ENCODE data around the gene TRMT61B. TPM values are rescaled to one million over a fixed set of nuclear protein-coding genes. Genes with fewer than 3 reads are reported as not detected.

The TRMT61B gene
- total and polyA plus RNA-seq, 2 experiments from 2014 or later = 9.3 to 18.7 TPM

DNA sequence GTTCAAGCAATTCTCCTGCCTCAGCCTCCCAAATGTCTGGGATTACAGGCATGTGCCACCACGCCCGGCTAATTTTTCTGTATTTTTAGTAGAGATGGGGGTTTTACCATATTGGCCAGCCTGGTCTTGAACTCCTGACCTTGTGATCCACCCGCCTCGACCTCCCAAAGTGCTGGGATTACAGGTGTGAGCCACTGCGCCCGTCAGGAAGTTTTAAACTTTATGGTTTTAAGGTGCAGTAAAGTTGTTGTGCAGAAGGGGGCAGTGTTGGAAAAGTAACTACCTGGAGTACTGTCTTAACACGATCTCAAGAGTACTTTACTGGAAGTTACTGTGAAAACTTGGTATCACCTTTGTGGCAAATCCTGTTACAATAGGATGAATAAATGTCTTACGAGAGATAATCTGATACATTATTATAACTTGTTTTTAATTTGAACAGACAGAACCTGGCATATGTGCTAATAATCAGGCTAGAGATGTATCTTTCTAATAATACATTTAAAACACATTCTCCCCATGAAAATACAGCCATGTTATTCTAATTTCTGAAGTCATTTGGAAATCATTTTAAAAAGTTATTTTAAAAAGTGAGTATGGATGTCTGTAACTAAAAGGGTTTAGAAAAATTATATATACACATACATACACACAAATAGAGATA, 48.7 kb downstream of the TRMT61B start:
- H3K27me3 ChIP-seq = no peaks in the 10 kb centered on the region
- TF ChIP-seq, protein P1, sequence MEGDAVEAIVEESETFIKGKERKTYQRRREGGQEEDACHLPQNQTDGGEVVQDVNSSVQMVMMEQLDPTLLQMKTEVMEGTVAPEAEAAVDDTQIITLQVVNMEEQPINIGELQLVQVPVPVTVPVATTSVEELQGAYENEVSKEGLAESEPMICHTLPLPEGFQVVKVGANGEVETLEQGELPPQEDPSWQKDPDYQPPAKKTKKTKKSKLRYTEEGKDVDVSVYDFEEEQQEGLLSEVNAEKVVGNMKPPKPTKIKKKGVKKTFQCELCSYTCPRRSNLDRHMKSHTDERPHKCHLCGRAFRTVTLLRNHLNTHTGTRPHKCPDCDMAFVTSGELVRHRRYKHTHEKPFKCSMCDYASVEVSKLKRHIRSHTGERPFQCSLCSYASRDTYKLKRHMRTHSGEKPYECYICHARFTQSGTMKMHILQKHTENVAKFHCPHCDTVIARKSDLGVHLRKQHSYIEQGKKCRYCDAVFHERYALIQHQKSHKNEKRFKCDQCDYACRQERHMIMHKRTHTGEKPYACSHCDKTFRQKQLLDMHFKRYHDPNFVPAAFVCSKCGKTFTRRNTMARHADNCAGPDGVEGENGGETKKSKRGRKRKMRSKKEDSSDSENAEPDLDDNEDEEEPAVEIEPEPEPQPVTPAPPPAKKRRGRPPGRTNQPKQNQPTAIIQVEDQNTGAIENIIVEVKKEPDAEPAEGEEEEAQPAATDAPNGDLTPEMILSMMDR (IDR thresholded peaks at IDR 0.05; ENCODE audit: low read depth, low read length) = peak; percentile 49
- H3K27ac ChIP-seq = no peak overlapping the region
- H3K4me3 ChIP-seq = no peak overlapping the region
- H3K36me3 ChIP-seq = no peaks in the 10 kb centered on the region
- DNase-seq (ENCODE audit: low read depth in 1 of 2, low spot score in 1 of 2) = peak; percentile 56 to 73
- H3K9me3 ChIP-seq (ENCODE audit: low read depth) = no peaks in the 10 kb centered on the region
- no peaks in the 10 kb centered on the region for H3K4me1 ChIP-seq (ENCODE audit: low read depth)

DNA sequence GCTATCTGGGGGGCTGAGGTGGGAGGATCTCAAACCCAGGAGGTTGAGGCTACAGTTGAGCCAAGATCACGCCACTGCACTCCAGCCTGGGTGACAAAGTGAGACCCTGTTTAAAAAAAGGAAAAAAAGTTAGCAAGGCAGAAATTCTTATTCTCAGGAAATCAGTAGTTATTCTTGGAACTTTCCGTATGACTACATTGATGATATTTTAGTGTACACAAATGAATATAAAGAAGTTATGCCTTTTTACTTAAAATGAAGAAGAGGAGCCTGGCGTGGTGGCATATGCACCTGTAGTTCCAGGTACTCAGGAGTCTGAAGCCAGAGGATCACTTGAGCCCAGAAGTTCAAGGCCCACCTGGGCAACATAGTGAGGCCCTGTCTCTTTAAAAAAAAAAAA, 52.1 kb downstream of the TRMT61B start:
- no peaks in the 10 kb centered on the region for H3K27me3 ChIP-seq

DNA sequence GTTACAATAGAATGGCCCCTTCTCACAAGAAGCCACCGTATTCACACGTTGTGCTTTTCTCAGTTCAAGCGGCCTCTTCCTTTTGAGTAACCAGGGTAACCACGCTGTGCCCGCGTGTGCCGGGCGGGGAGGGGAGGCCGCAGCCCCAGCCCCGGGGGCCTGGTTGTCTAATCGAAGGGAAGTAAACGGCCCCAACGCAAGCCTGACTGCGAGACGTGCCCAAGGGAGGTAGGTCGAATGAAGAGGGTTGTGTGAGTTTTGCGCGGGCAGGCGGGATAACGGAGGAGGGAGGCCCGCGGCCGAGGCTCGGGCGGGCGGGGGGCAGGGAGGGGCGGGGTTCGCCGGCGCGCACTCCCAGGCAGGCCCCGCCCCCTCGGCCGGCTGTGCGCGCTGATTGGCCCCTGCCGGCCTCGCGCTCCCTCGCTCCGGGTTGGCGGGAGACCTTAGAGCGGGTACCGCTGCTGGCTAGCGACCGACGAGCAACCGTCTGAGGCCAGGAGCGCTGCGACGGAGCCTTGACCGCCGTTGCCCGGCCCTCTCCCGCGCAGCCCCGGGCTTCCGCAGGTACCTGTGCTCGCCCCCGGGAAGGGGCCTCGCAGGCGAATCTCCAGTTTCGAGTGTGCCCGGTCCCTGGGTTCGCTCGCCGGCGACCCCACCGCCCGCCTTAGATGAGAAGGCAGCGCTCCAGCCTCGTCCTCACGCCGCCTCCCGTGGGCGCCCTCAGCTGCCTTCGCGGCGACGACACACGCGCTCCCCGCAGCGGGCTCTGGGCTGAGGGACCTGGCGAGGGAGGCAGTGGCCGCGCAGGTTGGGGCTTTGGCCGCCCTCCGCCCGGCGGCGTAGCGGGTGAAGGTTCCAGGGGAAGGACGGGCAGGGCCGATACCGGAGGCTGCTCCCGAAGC, 59.5 kb downstream of the TRMT61B start, which contains the start of gene SPDYA:
Gene SPDYA, plus strand, starts transcription at position 451 of the 902 bp plus-strand sequence. CDS start 5,181 bp downstream, outside the sequence.
- TF ChIP-seq, protein P1 (IDR thresholded peaks at IDR 0.05; ENCODE audit: low read depth, low read length) = no peak
- H3K4me1 ChIP-seq (ENCODE audit: low read depth) = no peaks in the 10 kb centered on the region
- peaks cover 10% of the 10 kb centered on the region for H3K27me3 ChIP-seq
- no peaks in the 10 kb centered on the region for H3K9me3 ChIP-seq (ENCODE audit: low read depth)
- H3K36me3 ChIP-seq = peaks cover 3% of the 10 kb centered on the region
- H3K27ac ChIP-seq = no peak within 1 kb of the TSS
- H3K4me3 ChIP-seq = peak within 1 kb of the TSS; percentile 33
- DNase-seq (ENCODE audit: low read depth in 1 of 2, low spot score in 1 of 2) = peak; percentile 69 to 81

More for the DNA sequence above, 52.1 kb downstream of the TRMT61B start:
- no peaks in the 10 kb centered on the region for H3K36me3 ChIP-seq
- H3K4me1 ChIP-seq (ENCODE audit: low read depth) = no peaks in the 10 kb centered on the region
- H3K4me3 ChIP-seq = no peak overlapping the region
- no peak for DNase-seq (ENCODE audit: low read depth in 1 of 2, low spot score in 1 of 2)
- no peak overlapping the region for H3K27ac ChIP-seq
- TF ChIP-seq, protein P1 (IDR thresholded peaks at IDR 0.05; ENCODE audit: low read depth, low read length) = no peak
- H3K9me3 ChIP-seq (ENCODE audit: low read depth) = no peaks in the 10 kb centered on the region

DNA sequence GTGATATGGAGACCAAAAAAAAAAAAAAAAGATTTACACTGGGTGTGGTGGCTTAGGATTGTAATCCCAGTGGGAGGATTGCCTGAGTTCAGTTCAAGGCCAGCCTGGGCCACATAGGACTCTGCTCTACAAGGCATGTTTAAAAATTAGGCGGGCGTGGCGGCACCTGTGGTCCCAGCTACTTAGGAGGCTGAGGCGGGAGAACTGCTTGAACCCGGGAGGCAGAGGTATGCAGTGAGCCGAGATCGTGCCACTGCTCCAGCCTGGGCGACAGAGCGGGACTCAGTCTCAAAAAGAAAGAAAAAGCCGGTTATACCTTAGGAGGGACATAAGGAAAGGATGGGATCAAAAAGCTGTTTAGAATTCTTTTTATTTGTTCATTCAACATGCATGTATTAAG, 60.2 kb downstream of the TRMT61B start:
- H3K4me1 ChIP-seq (ENCODE audit: low read depth) = no peaks in the 10 kb centered on the region
- DNase-seq (ENCODE audit: low read depth in 1 of 2, low spot score in 1 of 2) = no peak
- H3K27me3 ChIP-seq = peaks cover 10% of the 10 kb centered on the region
- H3K9me3 ChIP-seq (ENCODE audit: low read depth) = no peaks in the 10 kb centered on the region
- peak overlapping the region; percentile 33 for H3K4me3 ChIP-seq
- H3K36me3 ChIP-seq = peaks cover 3% of the 10 kb centered on the region
- TF ChIP-seq, protein P1 (IDR thresholded peaks at IDR 0.05; ENCODE audit: low read depth, low read length) = no peak
- H3K27ac ChIP-seq = no peak overlapping the region

DNA sequence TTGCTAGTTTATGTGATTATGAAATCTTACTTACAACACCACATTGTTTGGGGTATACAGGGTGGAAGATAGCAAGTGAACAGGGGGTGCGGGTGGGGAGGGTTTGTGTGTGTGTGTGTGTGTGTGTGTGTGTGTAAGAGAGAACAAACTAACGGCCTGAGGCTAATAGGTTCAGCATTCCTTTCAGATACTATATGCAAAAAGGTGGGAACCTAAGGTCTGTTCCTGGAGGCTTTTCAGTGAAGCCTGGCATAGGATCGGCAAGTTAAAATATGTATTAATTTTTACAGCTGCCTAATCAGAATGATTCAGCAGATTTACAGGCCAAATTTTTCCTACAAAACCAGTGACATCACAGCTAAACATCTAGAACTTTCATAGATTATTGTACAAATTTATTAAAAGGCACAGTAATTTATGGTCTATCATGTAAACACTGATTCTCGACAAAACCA, 67.1 kb downstream of the TRMT61B start:
- TF ChIP-seq, protein P1 (IDR thresholded peaks at IDR 0.05; ENCODE audit: low read depth, low read length) = no peak
- H3K4me1 ChIP-seq (ENCODE audit: low read depth) = no peaks in the 10 kb centered on the region
- H3K4me3 ChIP-seq = no peak overlapping the region
- no peak overlapping the region for H3K27ac ChIP-seq
- no peaks in the 10 kb centered on the region for H3K27me3 ChIP-seq
- H3K9me3 ChIP-seq (ENCODE audit: low read depth) = no peaks in the 10 kb centered on the region
- peak in 1 of 2 donors; percentile 42 for DNase-seq (ENCODE audit: low read depth in 1 of 2, low spot score in 1 of 2)
- H3K36me3 ChIP-seq = peaks cover 46% of the 10 kb centered on the region

Measured in cardiac muscle cell (in vitro differentiated cells and primary cell).